GM12873 (cell line): ENCODE data around the gene NDUFA11.

Source experiments
- TF ChIP-seq, protein P1 (sequence below): IDR thresholded peaks from 2 replicates; pipeline ENCODE4 v1.5.1; 2012; ENCODE audit warnings: low read depth, mild to moderate bottlenecking, moderate library complexity, low read length, control low read depth; ENCODE audit not compliant: insufficient read depth; ENCODE audit errors: missing control alignments

NDUFA11 gene

DNA sequence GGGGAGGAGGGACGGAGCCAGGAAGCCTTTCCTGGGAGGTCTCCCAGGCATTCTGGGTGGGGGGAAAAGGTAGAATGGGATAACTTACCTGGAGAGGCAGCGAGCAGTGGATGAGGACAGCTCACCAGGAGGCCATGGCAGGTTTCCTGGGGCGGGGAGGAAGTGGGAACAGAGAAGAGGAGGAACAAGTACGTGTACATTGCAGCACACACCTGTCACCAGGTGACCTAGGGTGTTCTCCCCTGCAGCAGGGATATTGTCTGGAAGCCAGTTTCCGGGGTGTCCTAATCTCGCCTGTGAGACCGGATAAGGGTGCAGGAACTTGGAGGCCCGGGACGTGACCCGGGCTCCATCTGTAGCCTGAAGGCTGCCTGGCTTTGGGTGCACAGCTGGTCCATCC lies 52.3 kb downstream of the NDUFA11 start, which contains the start of gene FUT3:
Gene FUT3, minus strand, starts transcription at position 148 of the 400 bp plus-strand sequence.
- TF ChIP-seq, protein P1, sequence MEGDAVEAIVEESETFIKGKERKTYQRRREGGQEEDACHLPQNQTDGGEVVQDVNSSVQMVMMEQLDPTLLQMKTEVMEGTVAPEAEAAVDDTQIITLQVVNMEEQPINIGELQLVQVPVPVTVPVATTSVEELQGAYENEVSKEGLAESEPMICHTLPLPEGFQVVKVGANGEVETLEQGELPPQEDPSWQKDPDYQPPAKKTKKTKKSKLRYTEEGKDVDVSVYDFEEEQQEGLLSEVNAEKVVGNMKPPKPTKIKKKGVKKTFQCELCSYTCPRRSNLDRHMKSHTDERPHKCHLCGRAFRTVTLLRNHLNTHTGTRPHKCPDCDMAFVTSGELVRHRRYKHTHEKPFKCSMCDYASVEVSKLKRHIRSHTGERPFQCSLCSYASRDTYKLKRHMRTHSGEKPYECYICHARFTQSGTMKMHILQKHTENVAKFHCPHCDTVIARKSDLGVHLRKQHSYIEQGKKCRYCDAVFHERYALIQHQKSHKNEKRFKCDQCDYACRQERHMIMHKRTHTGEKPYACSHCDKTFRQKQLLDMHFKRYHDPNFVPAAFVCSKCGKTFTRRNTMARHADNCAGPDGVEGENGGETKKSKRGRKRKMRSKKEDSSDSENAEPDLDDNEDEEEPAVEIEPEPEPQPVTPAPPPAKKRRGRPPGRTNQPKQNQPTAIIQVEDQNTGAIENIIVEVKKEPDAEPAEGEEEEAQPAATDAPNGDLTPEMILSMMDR, result no peak

DNA sequence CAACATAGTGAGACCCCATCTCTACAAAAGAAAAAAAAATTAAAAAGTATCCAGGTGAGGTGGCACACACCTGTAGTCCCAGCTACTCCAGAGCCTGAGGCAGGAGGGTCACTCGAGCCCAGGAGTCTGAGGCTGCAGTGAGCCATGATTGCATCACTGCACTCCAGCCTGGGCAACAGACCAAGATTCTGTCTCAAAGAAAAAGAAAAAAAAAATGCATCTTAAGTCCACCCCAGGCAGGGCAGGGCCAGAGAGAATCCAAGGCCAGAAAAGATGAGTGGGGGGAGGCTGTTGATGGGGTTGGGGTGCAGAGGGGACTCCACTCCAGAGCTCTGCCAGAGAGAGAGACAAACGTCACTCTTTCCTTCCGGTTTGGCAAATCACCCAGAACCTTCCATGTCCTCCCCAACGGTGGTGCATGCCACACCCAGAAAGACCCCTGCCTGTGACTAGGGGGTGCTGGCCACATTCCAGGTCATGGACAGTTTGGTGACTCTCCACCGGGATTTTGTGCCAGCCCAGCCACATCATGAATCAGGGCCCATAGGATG lies 52.8 kb downstream of the NDUFA11 start:
- TF ChIP-seq, protein P1, result no peak

DNA sequence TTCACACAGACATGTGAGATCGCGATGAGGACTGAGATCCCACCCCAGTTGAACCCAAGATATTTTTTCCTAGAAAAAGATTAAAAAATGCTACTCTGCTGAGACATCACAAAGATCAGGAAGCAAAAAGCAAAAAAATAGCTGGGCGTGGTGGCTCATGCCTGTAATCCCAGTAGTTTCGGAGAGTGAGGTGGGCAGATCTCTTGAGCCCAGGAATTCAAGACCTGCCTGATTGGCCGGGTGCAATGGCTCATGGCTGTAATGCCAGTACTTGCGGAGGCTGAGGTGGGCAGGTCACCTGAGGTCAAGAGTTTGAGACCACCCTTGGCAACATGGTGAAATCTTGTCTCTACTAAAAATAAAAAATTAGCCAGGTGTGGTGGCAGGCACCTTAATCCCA lies 53.4 kb downstream of the NDUFA11 start:
- TF ChIP-seq, protein P1, result no peak
